Dedifferentiated amniotic fluid mesenchymal stem cell (primary cell): Measurements from ENCODE around the gene CMBL.
A peak's percentile ranks its signal among the peaks of the same experiment; 100 is the strongest.

Experiments
- DNase-seq: peaks from one replicate; pipeline ENCODE4 v3.0.0-alpha.2; 2016; ENCODE audit errors: extremely low spot score

Gene CMBL

DNA sequence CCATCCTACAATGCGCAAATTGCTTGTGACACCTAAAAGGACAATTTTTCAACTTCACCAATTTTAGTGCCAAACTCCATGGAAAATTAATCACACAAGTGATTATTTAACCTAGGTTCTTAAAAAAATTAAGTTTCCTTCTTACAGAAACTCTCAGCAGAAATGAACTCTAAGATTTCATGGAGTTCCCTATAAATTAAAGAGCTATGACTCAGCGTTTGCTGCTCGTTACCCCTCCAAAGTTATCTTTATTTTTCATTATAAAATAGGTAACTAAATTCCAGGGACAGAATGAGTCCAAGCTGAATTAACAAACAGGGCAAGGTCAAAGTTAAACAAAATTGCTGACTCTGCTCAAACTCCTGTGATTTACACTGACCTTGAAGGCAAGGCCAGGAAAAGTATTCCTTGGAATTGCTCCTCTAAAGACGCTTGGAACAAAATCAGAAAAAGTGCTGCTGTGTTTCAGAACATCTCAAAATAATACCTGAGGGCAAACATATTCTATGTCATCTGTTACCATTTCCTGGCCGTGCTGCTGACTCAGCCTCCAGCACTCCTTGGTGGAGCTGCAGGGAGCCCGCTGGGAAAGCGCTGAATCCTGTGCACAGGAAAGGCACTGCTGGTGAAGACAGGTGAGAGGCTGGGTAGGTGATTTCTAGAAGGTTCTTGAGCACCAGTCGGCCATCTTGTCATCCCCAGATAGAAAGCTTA, 2.5 kb upstream of the CMBL start:
- DNase-seq, result peak; percentile 36

DNA sequence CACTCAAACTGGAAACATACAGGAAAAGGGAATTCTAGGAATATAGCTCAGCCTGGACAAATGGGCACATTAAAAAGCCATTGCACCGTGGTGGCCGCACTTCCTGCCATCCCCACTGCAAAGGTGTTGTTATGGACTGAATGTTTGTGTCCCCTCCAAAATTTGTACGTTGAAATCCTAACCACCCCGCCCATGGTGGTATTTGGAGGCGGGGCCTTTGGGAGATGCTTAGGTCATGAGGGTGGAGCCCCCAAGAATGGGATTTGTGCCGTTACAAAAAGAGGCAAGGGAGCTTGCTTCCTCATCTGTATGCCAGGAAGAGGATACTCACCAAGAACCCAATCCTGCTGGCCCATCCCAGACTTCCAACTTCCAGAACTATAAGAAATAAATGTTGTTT, 1.1 kb upstream of the CMBL start:
- DNase-seq, result no peak

DNA sequence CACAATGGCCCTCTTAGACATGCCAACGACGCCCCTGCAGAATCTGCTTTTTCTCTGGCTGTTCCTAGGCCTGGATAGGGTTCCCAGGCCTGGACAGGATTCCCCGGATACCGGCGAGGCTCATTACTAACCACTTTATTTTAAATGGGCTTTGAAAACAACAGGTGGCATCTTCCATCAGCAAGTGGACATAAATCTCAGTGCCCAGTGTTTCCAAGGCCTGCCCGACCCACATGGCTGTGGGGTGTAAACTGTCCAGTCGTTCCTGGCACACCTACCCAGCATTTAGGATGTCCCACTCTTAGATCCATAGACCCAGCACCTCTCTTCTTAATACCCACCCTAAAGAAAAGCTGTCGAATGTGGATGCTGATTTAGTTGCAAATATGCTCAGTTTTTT, 896 bp downstream of the CMBL start:
- DNase-seq, result no peak

DNA sequence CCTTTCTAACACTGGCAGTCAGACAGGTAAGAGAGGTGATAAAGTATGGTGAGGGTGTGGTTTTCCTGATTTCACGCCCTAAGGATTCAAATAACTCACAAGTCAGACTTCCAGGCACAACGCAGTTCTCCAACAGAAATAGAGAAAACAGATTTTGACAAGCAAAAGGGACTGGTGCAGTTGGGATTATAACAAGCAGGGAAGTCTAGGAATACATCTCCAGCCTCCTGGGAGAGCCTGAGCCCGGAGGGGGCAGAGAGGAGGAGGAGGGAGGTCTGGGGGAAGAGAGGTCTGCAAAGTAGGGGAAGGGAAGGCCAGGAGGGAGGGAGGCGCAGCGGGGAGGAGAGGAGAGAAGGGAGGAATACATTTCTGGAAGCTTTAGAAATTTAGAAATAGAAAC, 1.6 kb downstream of the CMBL start:
- DNase-seq, result no peak

DNA sequence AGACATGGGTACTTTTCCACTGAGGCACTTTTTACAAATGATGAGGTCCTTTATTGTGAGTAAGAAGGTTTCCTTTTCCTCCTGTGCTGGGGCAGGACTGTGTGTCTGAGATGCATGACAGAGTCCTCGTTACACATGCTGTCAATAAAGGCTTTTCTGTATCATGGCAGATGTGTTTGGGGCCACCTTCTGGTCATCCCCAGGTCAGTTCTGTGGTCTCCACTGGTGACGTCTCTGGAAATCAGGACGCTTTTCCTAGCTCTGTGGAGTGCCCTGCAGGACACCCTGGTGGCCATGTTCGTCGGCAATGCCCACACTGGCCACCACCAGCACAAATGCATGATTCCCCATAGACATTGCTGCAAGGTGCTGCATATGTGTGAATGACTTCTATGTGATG, 2.8 kb downstream of the CMBL start:
- DNase-seq, result no peak

DNA sequence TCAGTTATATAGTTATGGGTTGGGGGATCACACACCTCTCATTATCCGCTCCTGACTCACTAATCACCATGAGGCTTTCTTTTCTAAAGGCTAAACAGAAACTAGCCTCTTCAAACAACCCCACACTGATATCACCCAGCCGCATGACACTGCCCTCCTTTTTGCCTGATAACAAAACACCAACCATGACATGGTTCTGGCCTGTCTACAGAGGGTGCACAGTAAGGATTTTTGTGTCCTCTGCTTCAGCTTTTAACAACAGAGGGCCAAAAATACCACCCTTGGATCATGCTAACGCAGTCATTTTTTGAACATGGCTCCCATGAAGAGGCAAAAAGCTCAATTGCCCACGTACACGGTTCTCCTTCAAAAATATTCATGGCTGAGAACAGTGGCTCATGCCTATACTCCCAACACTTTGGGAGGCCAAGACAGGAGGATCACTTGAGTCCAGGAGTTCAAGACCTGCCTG, 4.0 kb downstream of the CMBL start:
- DNase-seq, result no peak

DNA sequence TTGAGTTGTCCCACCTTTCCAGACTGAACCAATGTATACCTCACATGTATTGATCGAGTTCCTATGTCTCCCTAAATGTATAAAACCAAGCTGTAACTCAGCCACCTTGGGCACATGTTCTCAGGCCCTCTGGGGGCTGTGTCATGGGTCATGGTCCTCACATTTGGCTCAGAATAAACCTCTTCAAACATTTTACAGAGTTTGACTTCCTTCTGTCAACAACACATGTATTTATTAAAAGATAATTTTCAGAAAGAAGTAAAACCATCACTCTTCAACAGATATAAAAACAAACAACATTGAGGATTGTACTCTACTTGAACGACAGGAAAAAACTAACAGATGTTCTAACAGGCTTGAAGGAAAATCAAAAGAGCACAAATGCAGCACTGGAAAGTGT, 4.5 kb downstream of the CMBL start:
- no peak for DNase-seq

DNA sequence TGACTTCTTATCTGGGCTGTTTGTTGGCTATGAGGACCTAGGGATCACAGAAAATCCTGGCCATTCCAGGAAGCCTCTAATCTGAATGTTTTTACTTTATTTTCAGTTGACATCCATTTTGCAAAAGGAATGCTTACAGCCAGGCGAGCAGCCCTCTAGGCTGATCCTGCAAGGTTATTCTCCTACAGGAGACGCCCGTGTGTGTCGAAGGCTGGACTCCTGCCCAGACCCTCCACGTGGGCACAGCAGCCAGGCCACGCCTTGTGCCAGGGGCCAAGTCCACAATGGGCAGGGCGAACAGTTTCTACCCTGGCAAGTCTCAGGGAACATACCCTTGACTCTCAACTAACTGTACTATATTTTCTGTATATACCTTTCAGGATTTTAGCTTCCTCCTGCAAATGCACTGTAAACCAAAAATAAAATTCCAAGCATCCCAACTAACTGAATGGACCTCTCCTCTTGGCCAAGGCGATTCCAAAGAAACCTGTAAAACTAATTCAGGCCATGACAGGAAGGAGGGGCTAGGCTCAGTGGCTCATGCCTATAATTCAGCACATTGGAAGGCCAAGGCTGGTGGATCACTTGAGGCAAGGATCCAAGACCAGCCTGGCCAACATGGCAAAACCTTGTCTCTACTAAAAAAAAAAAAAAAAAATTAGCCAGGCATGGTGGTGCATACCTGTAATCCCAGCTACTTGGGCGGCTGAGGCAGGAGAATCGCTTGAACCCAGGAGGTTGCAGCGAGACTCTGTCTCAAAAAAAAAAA, 5.7 kb downstream of the CMBL start:
- DNase-seq, result no peak

DNA sequence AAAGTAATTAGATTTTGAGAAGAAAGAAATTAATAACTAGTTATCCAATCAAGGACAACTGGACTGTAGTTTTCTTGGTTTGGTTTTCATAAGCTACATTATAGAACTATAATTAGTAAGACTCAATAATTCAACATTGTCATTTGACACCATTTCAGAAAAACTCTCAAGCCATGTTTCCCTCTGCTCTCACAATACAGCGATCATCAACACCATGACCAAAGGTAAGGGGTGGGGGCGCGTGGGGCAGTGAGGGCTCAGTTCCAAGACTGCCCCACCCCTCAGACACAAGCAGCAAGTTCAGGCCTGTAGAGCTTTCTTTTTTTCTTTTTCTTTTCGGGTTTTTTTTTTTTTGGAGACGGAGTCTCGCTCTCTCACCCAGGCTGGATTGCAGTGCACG, 6.4 kb downstream of the CMBL start:
- no peak for DNase-seq

DNA sequence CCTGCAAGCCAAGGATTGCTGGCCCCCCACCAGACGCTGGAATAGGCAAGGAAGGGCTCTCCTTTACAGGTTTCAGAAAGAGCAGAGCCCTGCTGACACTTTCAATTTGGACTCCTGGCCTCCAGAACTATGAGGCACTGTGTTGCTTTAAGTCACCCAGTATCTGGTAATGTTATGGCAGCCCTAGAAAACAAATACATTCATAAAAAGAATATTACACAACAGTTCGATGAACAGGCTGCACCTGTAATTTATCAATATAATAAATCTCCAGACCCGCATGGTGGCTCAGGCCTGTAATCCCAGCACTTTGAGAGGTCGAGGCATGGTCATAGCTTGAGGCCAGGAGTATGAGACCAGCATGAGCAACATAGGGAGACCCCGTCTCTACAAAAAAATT, 7.5 kb downstream of the CMBL start:
- DNase-seq, result no peak

DNA sequence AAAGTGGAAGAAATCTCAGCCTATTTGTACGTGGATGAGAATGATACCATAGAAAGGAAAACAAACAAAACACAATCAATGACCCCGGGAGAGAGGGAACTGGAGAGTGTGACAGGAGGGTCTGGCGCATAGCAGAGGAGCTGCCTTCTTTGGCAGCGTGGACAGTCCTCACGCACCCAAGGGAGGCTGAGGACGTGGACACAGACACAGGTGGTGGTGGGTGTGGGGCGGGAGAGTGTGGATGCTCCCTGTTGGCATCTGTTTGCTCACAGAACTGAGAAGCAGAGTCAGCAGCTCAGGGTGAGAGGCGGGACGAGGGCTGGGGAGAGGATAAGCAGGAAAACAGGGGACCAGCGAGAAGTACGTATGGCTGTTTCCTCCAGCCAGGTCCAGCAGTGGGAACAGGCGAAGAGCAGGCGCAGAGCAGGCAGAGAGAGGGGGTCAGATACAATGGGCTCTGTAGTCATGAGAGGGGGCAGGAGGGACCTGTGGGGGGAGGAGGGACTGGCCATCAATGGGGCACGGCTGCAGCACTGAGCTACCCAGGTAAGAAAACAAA, 10.0 kb downstream of the CMBL start:
- no peak for DNase-seq

DNA sequence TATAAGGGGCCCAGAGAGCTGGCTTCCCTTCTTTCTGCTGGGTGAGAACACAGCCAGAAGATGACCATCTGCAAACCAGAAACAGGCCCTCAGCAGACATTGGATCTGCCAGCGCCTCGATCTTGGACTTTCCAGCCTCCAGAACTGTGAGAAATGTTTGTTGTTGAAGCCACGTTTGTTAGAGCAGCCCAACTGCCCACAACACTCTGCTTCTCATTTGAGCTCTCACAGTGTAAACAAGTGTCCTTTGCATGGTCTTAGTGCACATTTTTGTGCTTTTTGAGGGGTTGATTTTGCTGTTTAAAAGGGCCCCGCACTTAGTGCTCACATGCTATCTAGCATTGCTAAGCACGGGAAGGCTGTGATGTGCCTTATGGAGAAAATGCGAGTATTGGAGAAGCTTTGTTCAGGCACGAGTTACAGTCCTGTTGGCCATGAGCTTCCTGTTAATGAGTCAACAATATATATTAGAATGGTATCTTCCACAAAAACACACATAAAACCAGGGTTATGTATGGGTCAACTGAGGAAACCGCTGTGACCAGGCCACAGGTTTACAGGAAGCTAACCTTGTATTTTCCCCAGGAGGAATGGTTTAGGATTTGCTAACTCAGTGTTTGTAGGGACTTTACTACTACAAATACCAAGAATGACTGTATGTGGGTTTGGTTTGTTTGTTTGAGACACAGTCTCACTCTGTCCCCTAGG, 11.9 kb downstream of the CMBL start:
- no peak for DNase-seq

DNA sequence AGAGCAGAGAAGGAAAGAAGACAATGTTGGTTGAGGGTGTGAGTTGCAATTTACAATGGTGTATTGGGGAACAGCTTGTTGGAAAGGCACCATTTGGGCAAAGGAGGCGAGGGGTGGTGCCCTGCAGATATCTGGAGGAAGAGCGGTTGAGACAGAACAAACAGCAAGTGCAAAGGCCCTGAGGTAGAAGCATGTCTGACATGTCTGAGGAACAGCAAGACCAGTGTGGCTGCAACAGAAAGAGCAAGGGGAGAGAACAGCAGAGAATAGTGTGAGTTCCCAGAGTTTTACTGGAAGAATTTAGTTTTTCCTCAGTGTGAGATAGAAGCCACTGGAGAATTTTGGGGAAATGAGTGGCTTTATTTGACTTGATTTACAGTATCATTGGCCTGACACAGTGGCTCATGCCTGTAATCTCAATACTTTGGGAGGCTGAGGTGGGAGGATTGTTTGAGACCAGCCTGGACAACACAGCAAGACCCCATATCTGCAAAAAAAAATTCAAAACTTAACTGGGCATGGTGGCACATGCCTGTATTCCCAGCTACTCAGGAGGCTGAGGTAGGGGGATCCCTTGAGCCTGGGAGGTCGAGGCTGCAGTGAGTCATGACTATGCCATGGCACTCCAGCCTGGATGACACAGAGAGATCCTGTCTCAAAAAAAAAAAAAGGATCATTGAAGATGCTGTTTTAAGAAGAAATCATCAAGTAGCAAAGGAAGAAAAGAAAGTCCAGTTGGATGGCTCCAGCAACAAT, 13.6 kb downstream of the CMBL start:
- DNase-seq, result no peak

DNA sequence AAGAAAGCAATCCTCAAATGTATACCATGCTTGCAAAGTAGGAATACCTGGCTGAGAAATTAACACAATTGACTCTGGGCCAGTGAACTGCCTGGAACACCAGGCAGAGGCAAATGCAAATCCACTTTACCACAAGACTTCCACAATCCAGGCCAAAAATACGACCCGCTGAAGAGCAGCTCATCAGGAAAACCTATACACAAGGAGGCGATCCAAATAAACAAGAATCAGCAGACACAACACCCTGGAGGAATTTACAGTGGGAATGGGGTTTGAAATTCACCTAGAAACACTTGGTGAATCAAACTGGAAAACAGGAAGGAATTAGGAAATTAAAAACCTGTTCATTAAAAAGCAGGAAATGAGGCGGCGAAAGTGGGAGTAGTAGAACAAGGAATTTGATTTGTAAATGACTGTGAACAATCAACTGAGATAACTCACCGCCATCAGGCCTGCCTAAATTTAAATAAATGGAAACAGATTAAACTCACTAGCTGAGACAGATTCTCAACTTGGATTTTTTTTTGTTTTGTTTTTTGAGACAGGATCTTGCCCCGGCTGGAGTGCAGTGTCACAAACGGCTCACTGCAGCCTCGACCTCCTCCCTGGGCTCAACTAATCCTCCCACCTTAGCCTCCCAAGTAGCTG, 15.9 kb downstream of the CMBL start:
- DNase-seq, result no peak

DNA sequence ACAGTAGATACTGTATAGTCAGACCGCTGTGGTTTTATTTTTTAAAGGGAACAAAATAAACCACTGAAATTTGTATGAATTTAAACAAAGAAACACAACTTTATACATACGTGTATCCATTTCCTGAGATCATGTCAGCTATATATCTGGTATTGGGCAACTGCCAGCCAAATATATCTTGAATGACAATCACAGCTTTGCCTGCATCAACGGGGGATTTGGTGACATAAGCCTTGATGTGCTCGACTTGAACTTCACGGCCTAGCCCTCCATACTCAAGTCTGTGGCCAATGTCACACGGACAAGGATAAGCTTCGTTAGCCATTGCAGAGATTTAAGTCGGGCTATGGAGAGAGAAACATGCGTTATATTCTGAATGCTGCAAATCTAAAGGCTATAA, 17.3 kb downstream of the CMBL start:
- DNase-seq, result no peak

DNA sequence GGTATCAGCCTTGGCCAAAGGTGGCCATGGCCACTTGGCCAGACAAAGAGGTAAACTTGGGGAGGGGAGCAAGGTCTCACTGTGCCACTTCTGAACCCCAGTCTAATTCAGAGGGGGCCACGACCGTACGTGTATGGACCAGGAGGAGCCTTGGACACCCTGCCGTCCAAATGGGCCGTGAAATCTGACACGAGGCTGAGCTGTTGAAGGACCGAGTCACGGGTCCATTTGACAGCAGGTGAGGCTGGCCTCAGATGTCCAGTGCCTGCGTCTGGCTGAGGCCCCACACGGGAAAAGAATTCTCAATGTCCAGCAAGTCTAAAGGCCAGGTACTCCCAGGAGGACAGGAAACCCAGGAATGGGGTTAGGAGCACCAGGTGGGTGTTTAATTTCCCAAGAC, 17.7 kb downstream of the CMBL start:
- DNase-seq, result no peak

DNA sequence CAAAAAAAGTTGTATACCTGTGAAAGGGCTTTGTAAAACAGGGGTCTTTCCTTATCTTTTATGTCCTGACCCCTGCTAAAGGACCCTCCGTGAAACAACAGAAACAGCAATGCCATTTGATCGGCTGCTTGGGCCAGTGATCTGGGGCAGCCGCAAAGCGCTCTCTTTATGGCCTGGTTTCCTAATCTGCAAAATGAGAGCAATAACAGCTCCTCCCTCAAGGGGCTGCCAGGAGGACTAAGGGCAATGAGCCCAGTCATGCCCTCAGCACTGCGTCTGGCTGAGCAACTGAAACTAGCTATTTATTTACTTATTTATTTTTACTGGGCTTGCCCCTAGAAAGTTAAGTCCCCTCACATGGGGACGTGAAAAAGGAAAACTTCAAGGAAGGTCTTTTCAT, 18.3 kb downstream of the CMBL start:
- DNase-seq, result no peak

DNA sequence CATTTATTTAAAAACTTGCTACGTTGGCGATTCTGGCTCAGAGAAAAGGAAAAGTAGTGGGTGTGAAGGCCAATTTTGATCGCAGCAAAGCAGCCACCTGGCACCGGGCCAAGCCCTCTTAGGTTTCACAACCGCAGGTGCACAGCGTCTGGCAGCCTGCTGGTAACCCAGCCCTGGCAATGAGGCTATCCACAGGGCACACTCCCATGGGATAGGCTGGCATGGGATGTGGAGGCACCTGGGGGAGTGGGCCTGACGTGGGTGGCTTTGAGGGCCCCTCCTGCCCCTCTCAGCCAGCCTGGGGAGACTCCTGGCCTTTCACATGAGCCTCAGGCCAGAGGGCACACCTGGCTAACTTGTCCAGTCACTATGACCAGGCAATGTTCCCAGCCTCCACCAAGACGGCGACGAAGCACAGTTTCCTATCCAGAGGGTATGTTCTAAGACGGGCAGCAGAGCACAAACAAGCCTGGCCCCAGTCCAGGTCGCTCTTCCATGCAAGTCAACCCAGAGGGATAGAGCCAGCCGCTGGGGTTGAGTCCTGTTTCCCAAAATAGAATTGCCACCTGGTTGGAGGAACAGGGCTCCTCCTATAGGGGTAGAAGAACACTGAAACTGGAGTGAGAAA, 19.0 kb downstream of the CMBL start:
- no peak for DNase-seq

DNA sequence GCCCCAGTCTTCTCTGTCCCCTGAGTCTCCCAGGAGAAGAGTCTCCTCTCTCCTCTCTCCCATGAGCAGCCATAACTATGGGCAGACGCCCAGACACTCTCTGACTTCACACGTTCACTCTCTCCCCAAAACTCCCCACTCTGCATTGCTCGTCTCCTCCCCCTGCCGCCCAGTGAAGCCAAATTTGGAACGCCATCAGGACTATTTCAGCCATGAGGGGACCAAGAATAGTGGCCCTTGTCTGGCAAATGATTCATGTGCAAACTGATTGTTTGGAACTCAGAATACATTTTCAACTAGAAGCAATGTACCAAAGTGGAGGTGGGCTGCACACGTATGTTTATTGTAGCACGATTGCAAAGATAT, 20.9 kb downstream of the CMBL start:
- no peak for DNase-seq

DNA sequence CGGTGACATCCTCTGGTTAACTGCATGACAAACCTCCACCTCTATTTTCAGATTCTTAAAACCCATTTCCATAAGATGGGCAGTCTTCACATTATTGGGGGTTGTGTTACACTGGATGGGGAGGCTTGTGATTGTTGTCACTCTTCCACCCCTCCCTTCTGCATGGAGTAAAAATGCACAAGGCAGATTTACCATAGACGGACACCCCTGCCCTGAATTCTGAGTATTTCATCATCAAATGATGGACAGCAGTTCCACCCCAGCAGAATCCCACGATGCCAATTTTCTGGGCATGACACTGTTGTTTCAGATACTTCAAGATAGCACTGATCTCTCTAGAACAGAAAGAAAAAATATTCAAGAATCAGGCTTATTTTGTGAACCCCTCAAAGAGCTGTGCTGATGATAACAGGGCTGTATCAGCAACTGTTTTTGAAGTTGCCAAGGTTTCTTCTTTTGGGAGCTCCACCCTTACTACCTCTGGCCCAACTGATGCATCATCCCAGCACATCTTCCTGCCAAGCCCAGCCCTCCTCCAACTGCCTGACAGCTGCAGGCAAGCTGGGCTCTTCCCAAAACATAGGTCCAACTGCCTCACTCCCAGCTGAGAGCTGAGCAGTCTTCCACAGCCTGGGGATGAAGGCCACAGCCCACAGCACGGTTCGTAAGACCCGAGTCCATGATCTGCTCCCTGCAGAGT, 21.4 kb downstream of the CMBL start:
- DNase-seq, result no peak
